HepG2 (cell line): Measurements from ENCODE around the gene CYLD. TPM values are rescaled to one million over a fixed set of nuclear protein-coding genes. Genes with fewer than 3 reads are reported as not detected.

ENCODE experiments used
- ATAC-seq: fragments of 200-7000 bp; cut with Tn5 transposase; 3 replicates; pipeline ENCODE4 v1.9.1; 2020; ENCODE audit warnings: mild to moderate bottlenecking, moderate library complexity
- BruUV-seq: library from RNA; stranded (reverse); fragments of 400-500 nt; replicated peaks from 2 replicates; lab custom pipeline; 2021; lab: Mats Ljungman, UMichigan
- CTCF ChIA-PET: fragments of 300-600 bp; formaldehyde crosslinking; extraction: SDS; loops from one replicate; lab custom pipeline; 2021; ENCODE audit warnings: low total read pairs, inconsistent platforms, low intra/inter-chr PET ratio; lab: Yijun Ruan, JAX
- POLR2A ChIA-PET: fragments of 350-600 bp; sonication (Branson Sonifier 250); formaldehyde crosslinking; loops from one replicate; lab custom pipeline; 2020; ENCODE audit warnings: antibody characterized with exemption, inconsistent platforms; lab: Yijun Ruan, JAX
- DNase-seq: peaks from one replicate; pipeline ENCODE4 v3.0.0-alpha.2; 2015; ENCODE audit warnings: low spot score
- FAIRE-seq: peaks from 3 replicates; lab custom pipeline; 2011; peaks lifted over from hg19 to GRCh38; lab: Jason Lieb, UNC
- H2AFZ ChIP-seq: one replicate; pipeline ENCODE4 v1.6.1; 2011; ENCODE audit warnings: low read length, inconsistent platforms
- H3K27ac ChIP-seq: fragments of 300-600 bp; 3 replicates; pipeline ENCODE4 v1.8.0; 2011; ENCODE audit warnings: mixed run types, mild to moderate bottlenecking, mixed read lengths, low read length, inconsistent platforms; ENCODE audit not compliant: insufficient read depth; ENCODE audit errors: extremely low read length
- H3K27me3 ChIP-seq, 2 experiments: fragments of 200-600 bp in 1 of 2; 2 replicates in 1 of 2; 3 replicates in 1 of 2; pipeline versions ENCODE4 v1.6.0 to v1.8.0; 2011; ENCODE audit warnings: low read length in 2 of 2, mild to moderate bottlenecking in 2 of 2, moderate library complexity in 2 of 2, inconsistent platforms in 1 of 2; ENCODE audit not compliant: insufficient read depth in 2 of 2, control insufficient read depth in 1 of 2
- H3K36me3 ChIP-seq, 2 experiments: fragments of 200-600 bp in 1 of 2; replicated peaks in 1 of 2; 2 replicates in 1 of 2; 3 replicates in 1 of 2; pipeline versions ENCODE4 v1.5.1 to v1.8.0; 2011; ENCODE audit warnings: low read length in 2 of 2, inconsistent platforms in 1 of 2; ENCODE audit not compliant: insufficient read depth in 2 of 2, control insufficient read depth in 1 of 2
- H3K4me1 ChIP-seq: 2 replicates; pipeline ENCODE4 v1.5.1; 2012; ENCODE audit warnings: low read length, inconsistent platforms; ENCODE audit not compliant: insufficient read depth
- H3K4me2 ChIP-seq: 2 replicates; pipeline ENCODE4 v1.6.0; 2011; ENCODE audit warnings: low read depth, low read length, inconsistent platforms
- H3K4me3 ChIP-seq, 3 experiments: fragments of 200-600 bp in 1 of 3; sonication (generic), shearing (Covaris generic) in 1 of 3; replicated peaks in 1 of 3; 2 replicates each; pipeline ENCODE4 v1.5.1; 2011 to 2016; ENCODE audit warnings: low read length in 3 of 3, inconsistent platforms in 2 of 3, low read depth in 2 of 3, mild to moderate bottlenecking in 2 of 3, control low read depth in 1 of 3, mixed read lengths in 1 of 3; ENCODE audit not compliant: insufficient read depth in 1 of 3
- H3K79me2 ChIP-seq: one replicate; pipeline ENCODE4 v1.6.1; 2011; ENCODE audit warnings: low read length, inconsistent platforms; ENCODE audit not compliant: insufficient read depth
- H3K9ac ChIP-seq: 2 replicates; pipeline ENCODE4 v1.6.0; 2011; ENCODE audit warnings: mild to moderate bottlenecking, low read depth, low read length, inconsistent platforms; ENCODE audit not compliant: insufficient read depth
- H3K9me3 ChIP-seq: 2 replicates; pipeline ENCODE4 v1.5.1; 2012; ENCODE audit warnings: mild to moderate bottlenecking, low read length
- H4K20me1 ChIP-seq: 2 replicates; pipeline ENCODE4 v1.6.0; 2011; ENCODE audit warnings: inconsistent platforms, mild to moderate bottlenecking, low read length, moderate library complexity; ENCODE audit not compliant: insufficient read depth
- FOXO1 ChIP-seq: sonication (generic); formaldehyde crosslinking; IDR thresholded peaks from 2 replicates; pipeline ENCODE4 v1.4.0; 2020; ENCODE audit warnings: missing genetic modification reagents
- HOXD1 ChIP-seq: sonication (generic); formaldehyde crosslinking; IDR thresholded peaks from 2 replicates; pipeline ENCODE4 v1.5.0; 2020; ENCODE audit warnings: missing genetic modification reagents
- KAT7 ChIP-seq: IDR thresholded peaks from 2 replicates; pipeline ENCODE4 v1.6.1; 2018; ENCODE audit warnings: borderline replicate concordance, missing compliant biosample characterization
- NFKB2 ChIP-seq: sonication (generic); formaldehyde crosslinking; IDR thresholded peaks from 2 replicates; pipeline ENCODE4 v1.4.0; 2020; ENCODE audit warnings: missing genetic modification reagents, borderline replicate concordance
- SNRNP70 ChIP-seq: fragments of 200-400 bp; formaldehyde crosslinking; IDR thresholded peaks from 2 replicates; pipeline ENCODE4 v1.6.1; 2017; ENCODE audit warnings: mild to moderate bottlenecking, low read depth, low read length, moderate library complexity
- TOE1 ChIP-seq: sonication (generic); formaldehyde crosslinking; IDR thresholded peaks from 2 replicates; pipeline ENCODE4 v1.4.0; 2020; ENCODE audit warnings: mild to moderate bottlenecking, missing genetic modification reagents
- XBP1 ChIP-seq: sonication (generic); formaldehyde crosslinking; IDR thresholded peaks from 2 replicates; pipeline ENCODE4 v1.5.0; 2020; ENCODE audit warnings: missing genetic modification reagents
- ZBTB21 ChIP-seq: sonication (generic); formaldehyde crosslinking; IDR thresholded peaks from 2 replicates; pipeline ENCODE4 v1.4.0; 2020; ENCODE audit warnings: missing genetic modification reagents
- ZBTB38 ChIP-seq: sonication (generic); formaldehyde crosslinking; IDR thresholded peaks from 2 replicates; pipeline ENCODE4 v1.5.1; 2020; ENCODE audit warnings: mild to moderate bottlenecking, missing genetic modification reagents
- ZNF20 ChIP-seq: sonication (generic); formaldehyde crosslinking; IDR thresholded peaks from 2 replicates; pipeline ENCODE4 v1.4.0; 2020; ENCODE audit warnings: mild to moderate bottlenecking, moderate library complexity, missing genetic modification reagents
- ZNF614 ChIP-seq: IDR thresholded peaks from 2 replicates; pipeline ENCODE4 v1.6.1; 2018; ENCODE audit warnings: missing biosample characterization, missing genetic modification reagents, inconsistent platforms, borderline replicate concordance
- WGBS: methylation state at CpG from one replicate; pipeline ENCODE4 v1.1.6; 2017; ENCODE audit warnings: low lambda C conversion rate; 5-methylcytosine and 5-hydroxymethylcytosine counted together
- in situ Hi-C: cut with HindIII; loops from 2 replicates; pipeline ENCODE4 v1.10.0; 2017; ENCODE audit warnings: low pct_unique_long_range_greater_than_20kb; ENCODE audit not compliant: extremely low pct_ligation_motif_present
- intact Hi-C: fragments of 100-400 bp; cut with micrococcal nuclease; formaldehyde crosslinking; loops from one replicate; pipeline ENCODE4 v1.10.0; 2022; ENCODE audit not compliant: unreplicated experiment
- polyA plus RNA-seq, 8 experiments: library from polyadenylated mRNA; depleted of rRNA in 3 of 8; stranded (reverse) in 7 of 8; unstranded in 1 of 8; fragments of >200 nt; fragmentation: Illumina TruSeq in 4 of 8; extraction: Trizol in 4 of 8; gene quantifications; 2 replicates each; pipeline versions ENCODE4 v1.2.1 to v1.2.3, GENCODE V29; 2011 to 2016; ENCODE audit warnings: low read depth in 4 of 8, missing spikeins in 1 of 8, mixed read lengths in 1 of 8; ENCODE audit not compliant: insufficient read depth in 1 of 8
- total RNA-seq, 5 experiments: library from RNA; depleted of rRNA; stranded (reverse); fragments of >200 nt; fragmentation: Illumina TruSeq; extraction: Trizol; gene quantifications; 2 replicates each; pipeline ENCODE4 v1.2.3, GENCODE V29; 2016; ENCODE audit warnings: low read depth in 1 of 5
- TF ChIP-seq, protein P1 (sequence below): sonication (generic); formaldehyde crosslinking; IDR thresholded peaks from 2 replicates; pipeline ENCODE4 v1.4.0; 2020; ENCODE audit warnings: missing genetic modification reagents
- TF ChIP-seq, protein P2 (sequence below): sonication (generic); formaldehyde crosslinking; IDR thresholded peaks from 2 replicates; pipeline ENCODE4 v1.8.0; 2022; ENCODE audit warnings: mild to moderate bottlenecking, missing genetic modification reagents
- TF ChIP-seq, protein P3 (sequence below): IDR thresholded peaks from 2 replicates; pipeline ENCODE4 v1.6.1; 2018; ENCODE audit warnings: missing genetic modification reagents, mild to moderate bottlenecking, missing compliant biosample characterization
- TF ChIP-seq, protein P4 (sequence below): sonication (generic); formaldehyde crosslinking; IDR thresholded peaks from 2 replicates; pipeline ENCODE4 v1.5.0; 2020; ENCODE audit warnings: missing genetic modification reagents
- TF ChIP-seq, protein P5 (sequence below): IDR thresholded peaks from 2 replicates; pipeline ENCODE4 v1.6.1; 2016

The CYLD gene
- total and polyA plus RNA-seq, 2 of the 13 experiments (the other 11 are each of a cell fraction or from before 2014, with no cell fraction given): 6.1 to 11.4 TPM

DNA sequence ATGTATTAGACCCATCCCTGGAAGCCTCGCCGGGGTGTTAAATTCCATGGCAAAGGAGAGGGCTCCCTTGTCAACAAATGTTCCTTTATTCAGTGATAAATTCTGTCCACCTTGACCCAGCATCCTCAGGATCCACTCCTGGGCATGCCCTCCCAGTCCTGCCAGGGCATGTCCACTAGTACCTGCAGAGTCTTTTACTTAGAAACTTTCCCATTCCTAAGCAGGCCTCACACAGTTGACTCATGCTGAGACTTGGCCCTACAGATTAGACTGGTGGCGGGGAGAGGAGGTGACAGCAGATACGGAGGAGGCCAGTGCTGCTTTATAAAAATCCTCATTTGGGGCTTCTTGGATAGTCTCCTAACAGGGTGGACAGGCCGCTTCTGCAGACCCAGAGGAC lies 88.8 kb downstream of the CYLD start:
- BruUV-seq: no TSS peak
- Histone ChIP-seq H3K27ac (no peak overlapping the region), H3K9me3 (no peaks in the 10 kb centered on the region), H4K20me1 (no peaks in the 10 kb centered on the region), H3K4me3 (no peak overlapping the region), H2AFZ (no peak overlapping the region), H3K4me2 (no peak overlapping the region), H3K27me3 (peaks cover 2 to 26% of the 10 kb centered on the region in 2 experiments; a peak in 2 of 5 replicates), H3K79me2 (no peaks in the 10 kb centered on the region), H3K9ac (no peak overlapping the region), H3K4me1 (no peaks in the 10 kb centered on the region), H3K36me3 (no peaks in the 10 kb centered on the region)
- no peak for FAIRE-seq
- WGBS: 26% methylated on average over 5 of the region's 5 CpGs
- ATAC-seq: no peak
- in situ Hi-C loops: no loop called here
- intact Hi-C loops: no loop called here
- no peak for DNase-seq
- ChIA-PET POLR2A (no interaction called here), CTCF (no interaction called here)
- TF ChIP-seq ZNF614 (CRISPR knock-in tag) (no peak), XBP1 (CRISPR knock-in tag) (no peak), ZNF20 (no peak), NFKB2 (CRISPR knock-in tag) (no peak), KAT7 (no peak), ZBTB21 (no peak), TOE1 (no peak), ZBTB38 (CRISPR knock-in tag) (no peak), FOXO1 (CRISPR knock-in tag) (no peak), HOXD1 (no peak), SNRNP70 (no peak)
- TF ChIP-seq, protein P1, sequence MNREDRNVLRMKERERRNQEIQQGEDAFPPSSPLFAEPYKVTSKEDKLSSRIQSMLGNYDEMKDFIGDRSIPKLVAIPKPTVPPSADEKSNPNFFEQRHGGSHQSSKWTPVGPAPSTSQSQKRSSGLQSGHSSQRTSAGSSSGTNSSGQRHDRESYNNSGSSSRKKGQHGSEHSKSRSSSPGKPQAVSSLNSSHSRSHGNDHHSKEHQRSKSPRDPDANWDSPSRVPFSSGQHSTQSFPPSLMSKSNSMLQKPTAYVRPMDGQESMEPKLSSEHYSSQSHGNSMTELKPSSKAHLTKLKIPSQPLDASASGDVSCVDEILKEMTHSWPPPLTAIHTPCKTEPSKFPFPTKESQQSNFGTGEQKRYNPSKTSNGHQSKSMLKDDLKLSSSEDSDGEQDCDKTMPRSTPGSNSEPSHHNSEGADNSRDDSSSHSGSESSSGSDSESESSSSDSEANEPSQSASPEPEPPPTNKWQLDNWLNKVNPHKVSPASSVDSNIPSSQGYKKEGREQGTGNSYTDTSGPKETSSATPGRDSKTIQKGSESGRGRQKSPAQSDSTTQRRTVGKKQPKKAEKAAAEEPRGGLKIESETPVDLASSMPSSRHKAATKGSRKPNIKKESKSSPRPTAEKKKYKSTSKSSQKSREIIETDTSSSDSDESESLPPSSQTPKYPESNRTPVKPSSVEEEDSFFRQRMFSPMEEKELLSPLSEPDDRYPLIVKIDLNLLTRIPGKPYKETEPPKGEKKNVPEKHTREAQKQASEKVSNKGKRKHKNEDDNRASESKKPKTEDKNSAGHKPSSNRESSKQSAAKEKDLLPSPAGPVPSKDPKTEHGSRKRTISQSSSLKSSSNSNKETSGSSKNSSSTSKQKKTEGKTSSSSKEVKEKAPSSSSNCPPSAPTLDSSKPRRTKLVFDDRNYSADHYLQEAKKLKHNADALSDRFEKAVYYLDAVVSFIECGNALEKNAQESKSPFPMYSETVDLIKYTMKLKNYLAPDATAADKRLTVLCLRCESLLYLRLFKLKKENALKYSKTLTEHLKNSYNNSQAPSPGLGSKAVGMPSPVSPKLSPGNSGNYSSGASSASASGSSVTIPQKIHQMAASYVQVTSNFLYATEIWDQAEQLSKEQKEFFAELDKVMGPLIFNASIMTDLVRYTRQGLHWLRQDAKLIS: no peak
- TF ChIP-seq, protein P2, sequence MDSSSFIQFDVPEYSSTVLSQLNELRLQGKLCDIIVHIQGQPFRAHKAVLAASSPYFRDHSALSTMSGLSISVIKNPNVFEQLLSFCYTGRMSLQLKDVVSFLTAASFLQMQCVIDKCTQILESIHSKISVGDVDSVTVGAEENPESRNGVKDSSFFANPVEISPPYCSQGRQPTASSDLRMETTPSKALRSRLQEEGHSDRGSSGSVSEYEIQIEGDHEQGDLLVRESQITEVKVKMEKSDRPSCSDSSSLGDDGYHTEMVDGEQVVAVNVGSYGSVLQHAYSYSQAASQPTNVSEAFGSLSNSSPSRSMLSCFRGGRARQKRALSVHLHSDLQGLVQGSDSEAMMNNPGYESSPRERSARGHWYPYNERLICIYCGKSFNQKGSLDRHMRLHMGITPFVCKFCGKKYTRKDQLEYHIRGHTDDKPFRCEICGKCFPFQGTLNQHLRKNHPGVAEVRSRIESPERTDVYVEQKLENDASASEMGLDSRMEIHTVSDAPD (CRISPR knock-in tag): no peak
- TF ChIP-seq, protein P3, sequence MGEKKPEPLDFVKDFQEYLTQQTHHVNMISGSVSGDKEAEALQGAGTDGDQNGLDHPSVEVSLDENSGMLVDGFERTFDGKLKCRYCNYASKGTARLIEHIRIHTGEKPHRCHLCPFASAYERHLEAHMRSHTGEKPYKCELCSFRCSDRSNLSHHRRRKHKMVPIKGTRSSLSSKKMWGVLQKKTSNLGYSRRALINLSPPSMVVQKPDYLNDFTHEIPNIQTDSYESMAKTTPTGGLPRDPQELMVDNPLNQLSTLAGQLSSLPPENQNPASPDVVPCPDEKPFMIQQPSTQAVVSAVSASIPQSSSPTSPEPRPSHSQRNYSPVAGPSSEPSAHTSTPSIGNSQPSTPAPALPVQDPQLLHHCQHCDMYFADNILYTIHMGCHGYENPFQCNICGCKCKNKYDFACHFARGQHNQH: no peak
- TF ChIP-seq, protein P4, sequence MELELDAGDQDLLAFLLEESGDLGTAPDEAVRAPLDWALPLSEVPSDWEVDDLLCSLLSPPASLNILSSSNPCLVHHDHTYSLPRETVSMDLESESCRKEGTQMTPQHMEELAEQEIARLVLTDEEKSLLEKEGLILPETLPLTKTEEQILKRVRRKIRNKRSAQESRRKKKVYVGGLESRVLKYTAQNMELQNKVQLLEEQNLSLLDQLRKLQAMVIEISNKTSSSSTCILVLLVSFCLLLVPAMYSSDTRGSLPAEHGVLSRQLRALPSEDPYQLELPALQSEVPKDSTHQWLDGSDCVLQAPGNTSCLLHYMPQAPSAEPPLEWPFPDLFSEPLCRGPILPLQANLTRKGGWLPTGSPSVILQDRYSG (CRISPR knock-in tag): no peak
- TF ChIP-seq, protein P5, sequence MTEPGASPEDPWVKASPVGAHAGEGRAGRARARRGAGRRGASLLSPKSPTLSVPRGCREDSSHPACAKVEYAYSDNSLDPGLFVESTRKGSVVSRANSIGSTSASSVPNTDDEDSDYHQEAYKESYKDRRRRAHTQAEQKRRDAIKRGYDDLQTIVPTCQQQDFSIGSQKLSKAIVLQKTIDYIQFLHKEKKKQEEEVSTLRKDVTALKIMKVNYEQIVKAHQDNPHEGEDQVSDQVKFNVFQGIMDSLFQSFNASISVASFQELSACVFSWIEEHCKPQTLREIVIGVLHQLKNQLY (CRISPR knock-in tag): no peak
